GM19468 (cell line): ENCODE data around the gene POLR1F.
A peak's percentile ranks its signal among the peaks of the same experiment; 100 is the strongest.
"Not testable (repeated sequence)": the region's sequence is repeated elsewhere in the genome, so short reads cannot be mapped to it uniquely, and the experiment has no call there.

Experiments used
- ATAC-seq: cut with Tn5 transposase; IDR thresholded peaks from one replicate; pipeline ENCODE4 v1.9.1; 2021; ENCODE audit warnings: mild to moderate bottlenecking, moderate library complexity, moderate number of reproducible peaks; ENCODE audit not compliant: unreplicated experiment; ENCODE audit errors: extremely low read depth

Gene POLR1F

GRCh38 chr7:19708397-19709248 is at the start of gene POLR1F:
TSS of gene POLR1F (minus strand) at chr7:19709037. CDS start at chr7:19709016, 21 bp downstream.
- ATAC-seq, result peak; percentile 98

- ATAC-seq, result no peak
Observed at GRCh38 chr7:19754521-19755116, 45.8 kb upstream of the POLR1F start.

- no peak for ATAC-seq
Observed at GRCh38 chr7:19752020-19752419, 43.2 kb upstream of the POLR1F start.

GRCh38 chr7:19749658-19750057 is 40.8 kb upstream of the POLR1F start:
- ATAC-seq, result no peak

GRCh38 chr7:19747740-19748339 is 39.0 kb upstream of the POLR1F start:
- peak; percentile 52 for ATAC-seq

GRCh38 chr7:19744075-19744474 is 35.2 kb upstream of the POLR1F start:
- ATAC-seq, result no peak

- ATAC-seq, result no peak
Observed at GRCh38 chr7:19728716-19729115, 19.9 kb upstream of the POLR1F start.

GRCh38 chr7:19725770-19726169 is 16.9 kb upstream of the POLR1F start:
- no peak for ATAC-seq

- ATAC-seq, result no peak
Observed at GRCh38 chr7:19715499-19715898, 6.7 kb upstream of the POLR1F start.

GRCh38 chr7:19713676-19714075 is 4.8 kb upstream of the POLR1F start:
- ATAC-seq, result no peak

GRCh38 chr7:19709249-19709578 is 377 bp upstream of the POLR1F start:
- ATAC-seq, result no peak

- no peak for ATAC-seq
Observed at GRCh38 chr7:19707240-19707639, 1.6 kb downstream of the POLR1F start.

- ATAC-seq, result no peak
Observed at GRCh38 chr7:19705663-19706062, 3.2 kb downstream of the POLR1F start.

GRCh38 chr7:19701471-19701870 is 7.4 kb downstream of the POLR1F start:
- ATAC-seq, result no peak

GRCh38 chr7:19700936-19701335 is 7.9 kb downstream of the POLR1F start:
- ATAC-seq, result no peak

- no peak for ATAC-seq
Observed at GRCh38 chr7:19698331-19698730, 10.5 kb downstream of the POLR1F start.

GRCh38 chr7:19696926-19697325 is 11.9 kb downstream of the POLR1F start:
- no peak for ATAC-seq

GRCh38 chr7:19692111-19692828 is 16.6 kb downstream of the POLR1F start:
- no peak for ATAC-seq

- ATAC-seq, result no peak
Observed at GRCh38 chr7:19690736-19691135, 18.1 kb downstream of the POLR1F start.

GRCh38 chr7:19689130-19689529 is 19.7 kb downstream of the POLR1F start:
- not testable (repeated sequence) for ATAC-seq

- no peak for ATAC-seq
Observed at GRCh38 chr7:19681596-19681995, 27.2 kb downstream of the POLR1F start.
